ENCODE measurements around the gene INTS4.

The INTS4 gene

GRCh38 chr11:78039391-78039918 is 45.0 kb upstream of the INTS4 start:
- no peak overlapping the region for H3K4me3 ChIP-seq (ENCODE audit: low read depth in 1 of 2, low read length in 1 of 2)
- TF ChIP-seq CTCF (IDR thresholded peaks at IDR 0.05): no peak

GRCh38 chr11:78038697-78039313 is 44.3 kb upstream of the INTS4 start:
- Histone ChIP-seq H3K27ac (no peak overlapping the region), H3K36me3 (no peaks in the 10 kb centered on the region), H3K4me1 (ENCODE audit: control insufficient read depth in 1 of 2, insufficient read depth in 1 of 2, low read depth in 1 of 2, low read length in 1 of 2) (peaks cover 0 to 4% of the 10 kb centered on the region in 2 experiments), H3K27me3 (no peaks in the 10 kb centered on the region), H3K4me3 (ENCODE audit: low read depth in 1 of 2, low read length in 1 of 2) (no peak overlapping the region), H3K9me3 (no peaks in the 10 kb centered on the region)
- no peak for TF ChIP-seq CTCF (IDR thresholded peaks at IDR 0.05)

More at GRCh38 chr11:78039391-78039918, 45.0 kb upstream of the INTS4 start:
- Histone ChIP-seq H3K27me3 (no peaks in the 10 kb centered on the region), H3K4me1 (ENCODE audit: control insufficient read depth in 1 of 2, insufficient read depth in 1 of 2, low read depth in 1 of 2, low read length in 1 of 2) (peaks cover 0 to 4% of the 10 kb centered on the region in 2 experiments), H3K27ac (no peak overlapping the region), H3K36me3 (no peaks in the 10 kb centered on the region), H3K9me3 (no peaks in the 10 kb centered on the region)

- Histone ChIP-seq H3K4me3 (ENCODE audit: low read depth in 1 of 2, low read length in 1 of 2) (no peak overlapping the region), H3K27ac (no peak overlapping the region), H3K36me3 (no peaks in the 10 kb centered on the region), H3K27me3 (no peaks in the 10 kb centered on the region), H3K4me1 (ENCODE audit: control insufficient read depth in 1 of 2, insufficient read depth in 1 of 2, low read depth in 1 of 2, low read length in 1 of 2) (peaks cover 0 to 4% of the 10 kb centered on the region in 2 experiments), H3K9me3 (no peaks in the 10 kb centered on the region)
- no peak for TF ChIP-seq CTCF (IDR thresholded peaks at IDR 0.05)
Observed at GRCh38 chr11:78037825-78038620, 43.6 kb upstream of the INTS4 start.

GRCh38 chr11:78037056-78037455 is 42.6 kb upstream of the INTS4 start:
- no peaks in the 10 kb centered on the region for H3K9me3 ChIP-seq
- H3K4me1 ChIP-seq (ENCODE audit: control insufficient read depth in 1 of 2, insufficient read depth in 1 of 2, low read depth in 1 of 2, low read length in 1 of 2): peaks cover 0 to 4% of the 10 kb centered on the region in 2 experiments
- no peak overlapping the region for H3K4me3 ChIP-seq (ENCODE audit: low read depth in 1 of 2, low read length in 1 of 2)
- no peak for TF ChIP-seq CTCF (IDR thresholded peaks at IDR 0.05)
- H3K36me3 ChIP-seq: no peaks in the 10 kb centered on the region
- H3K27ac ChIP-seq: no peak overlapping the region
- H3K27me3 ChIP-seq: no peaks in the 10 kb centered on the region

GRCh38 chr11:78036313-78036712 is 41.8 kb upstream of the INTS4 start:
- no peak overlapping the region for H3K4me3 ChIP-seq (ENCODE audit: low read depth in 1 of 2, low read length in 1 of 2)
- no peaks in the 10 kb centered on the region for H3K9me3 ChIP-seq
- H3K27me3 ChIP-seq: no peaks in the 10 kb centered on the region
- peaks cover 0 to 4% of the 10 kb centered on the region in 2 experiments for H3K4me1 ChIP-seq (ENCODE audit: control insufficient read depth in 1 of 2, insufficient read depth in 1 of 2, low read depth in 1 of 2, low read length in 1 of 2)
- TF ChIP-seq CTCF (IDR thresholded peaks at IDR 0.05): no peak
- no peaks in the 10 kb centered on the region for H3K36me3 ChIP-seq
- H3K27ac ChIP-seq: no peak overlapping the region

Data from neutrophil (primary cell).